IMR-90 (cell line): ENCODE results near the gene ACVR1. TPM values are rescaled to one million over a fixed set of nuclear protein-coding genes. Genes with fewer than 3 reads are reported as not detected.

ENCODE experiments used
- ATAC-seq: fragments of 200-7000 bp; cut with Tn5 transposase; 2 replicates; pipeline ENCODE4 v1.9.1; 2020; ENCODE audit warnings: low read depth, mild to moderate bottlenecking, moderate library complexity
- BruUV-seq: library from RNA; stranded (reverse); fragments of 400-500 nt; replicated peaks from 2 replicates; lab custom pipeline; 2021; lab: Mats Ljungman, UMichigan
- CTCF ChIA-PET: fragments of 300-600 bp; formaldehyde crosslinking; extraction: SDS; loops from one replicate; lab custom pipeline; 2021; ENCODE audit warnings: antibody characterized with exemption; lab: Yijun Ruan, JAX
- POLR2A ChIA-PET: fragments of 300-600 bp; sonication (Branson Sonifier 250); formaldehyde crosslinking; loops from one replicate; lab custom pipeline; 2022; ENCODE audit warnings: antibody characterized with exemption; ENCODE audit not compliant: unreplicated experiment; lab: Charles Lee
- DNase-seq: peaks from one replicate; pipeline ENCODE4 v3.0.0; 2013
- H2AFZ ChIP-seq: replicated peaks from 2 replicates; pipeline ENCODE3; 2013; ENCODE audit warnings: low read length, mild to moderate bottlenecking; ENCODE audit not compliant: poor library complexity
- H2AK5ac ChIP-seq: 2 replicates; pipeline ENCODE4 v1.6.1; 2013; ENCODE audit warnings: low read depth, low read length, inconsistent platforms
- H2AK9ac ChIP-seq: replicated peaks from 2 replicates; pipeline ENCODE3; 2013; ENCODE audit warnings: mild to moderate bottlenecking, low read depth, low read length, moderate library complexity; ENCODE audit not compliant: poor library complexity
- H2BK120ac ChIP-seq: 2 replicates; pipeline ENCODE4 v1.6.1; 2013; ENCODE audit warnings: low read depth, low read length, inconsistent platforms
- H2BK15ac ChIP-seq: 3 replicates; pipeline ENCODE4 v1.6.1; 2013; ENCODE audit warnings: low read depth, low read length, inconsistent platforms
- H2BK20ac ChIP-seq: 2 replicates; pipeline ENCODE4 v1.6.1; 2013; ENCODE audit warnings: low read depth, mild to moderate bottlenecking, inconsistent platforms, low read length, moderate library complexity
- H2BK5ac ChIP-seq: 2 replicates; pipeline ENCODE4 v1.6.1; 2013; ENCODE audit warnings: mild to moderate bottlenecking, low read depth, low read length, inconsistent platforms; ENCODE audit not compliant: poor library complexity, severe bottlenecking
- H3K14ac ChIP-seq: replicated peaks from 2 replicates; pipeline ENCODE4 v1.6.1; 2013; ENCODE audit warnings: low read depth, low read length, inconsistent platforms
- H3K18ac ChIP-seq: 2 replicates; pipeline ENCODE4 v1.6.1; 2013; ENCODE audit warnings: low read depth, low read length, control low read depth
- H3K23ac ChIP-seq: 2 replicates; pipeline ENCODE4 v1.6.1; 2013; ENCODE audit warnings: low read depth, low read length, inconsistent platforms
- H3K27ac ChIP-seq: 2 replicates; pipeline ENCODE4 v1.5.1; 2013; ENCODE audit warnings: mild to moderate bottlenecking, control low read depth, low read length; ENCODE audit not compliant: insufficient read depth
- H3K27me3 ChIP-seq: 2 replicates; pipeline ENCODE4 v1.6.1; 2013; ENCODE audit warnings: low read length; ENCODE audit not compliant: control insufficient read depth, insufficient read depth
- H3K36me3 ChIP-seq: 2 replicates; pipeline ENCODE4 v1.6.1; 2013; ENCODE audit warnings: low read length, mixed read lengths; ENCODE audit not compliant: control insufficient read depth, insufficient read depth
- H3K4ac ChIP-seq: 2 replicates; pipeline ENCODE4 v1.6.1; 2013; ENCODE audit warnings: low read depth, low read length, inconsistent platforms
- H3K4me1 ChIP-seq: 2 replicates; pipeline ENCODE4 v1.6.1; 2013; ENCODE audit warnings: low read length, mixed read lengths; ENCODE audit not compliant: control insufficient read depth, insufficient read depth
- H3K4me2 ChIP-seq: 2 replicates; pipeline ENCODE4 v1.6.1; 2013; ENCODE audit warnings: low read depth, mild to moderate bottlenecking, control low read depth, low read length, moderate library complexity
- H3K4me3 ChIP-seq: 2 replicates; pipeline ENCODE4 v1.5.1; 2013; ENCODE audit warnings: low read depth, mild to moderate bottlenecking, control low read depth, low read length, moderate library complexity; ENCODE audit not compliant: insufficient read depth
- H3K56ac ChIP-seq: 2 replicates; pipeline ENCODE4 v1.6.1; 2013; ENCODE audit warnings: low read length, inconsistent platforms; ENCODE audit not compliant: insufficient read depth; ENCODE audit errors: extremely low read depth
- H3K79me1 ChIP-seq, 2 experiments: 2 replicates each; pipeline ENCODE4 v1.6.1; 2013; ENCODE audit warnings: low read length in 2 of 2, inconsistent platforms in 1 of 2, low read depth in 1 of 2
- H3K9ac ChIP-seq: 2 replicates; pipeline ENCODE4 v1.6.1; 2013; ENCODE audit warnings: low read depth, low read length, control low read depth
- H3K9me1 ChIP-seq: 2 replicates; pipeline ENCODE4 v1.6.1; 2013; ENCODE audit warnings: low read length, inconsistent platforms; ENCODE audit not compliant: insufficient read depth
- H3K9me3 ChIP-seq: 2 replicates; pipeline ENCODE4 v1.6.1; 2013; ENCODE audit warnings: low read length; ENCODE audit not compliant: control insufficient read depth, insufficient read depth
- H4K20me1 ChIP-seq: 2 replicates; pipeline ENCODE4 v1.6.1; 2013; ENCODE audit warnings: low read length, inconsistent platforms; ENCODE audit not compliant: insufficient read depth
- H4K5ac ChIP-seq: 2 replicates; pipeline ENCODE4 v1.6.1; 2013; ENCODE audit warnings: mild to moderate bottlenecking, low read depth, low read length, control low read depth
- H4K8ac ChIP-seq, 2 experiments: 2 replicates each; pipeline ENCODE4 v1.6.1; 2013; ENCODE audit warnings: low read depth in 2 of 2, low read length in 2 of 2, control low read depth in 1 of 2, inconsistent platforms in 1 of 2
- H4K91ac ChIP-seq: 2 replicates; pipeline ENCODE4 v1.6.1; 2013; ENCODE audit warnings: low read depth, low read length, inconsistent platforms; ENCODE audit not compliant: insufficient read depth
- BHLHE40 ChIP-seq: fragments of 150-350 bp; IDR thresholded peaks from 2 replicates; pipeline ENCODE4 v1.6.1; 2016; ENCODE audit warnings: mild to moderate bottlenecking, low read depth, low read length
- CEBPB ChIP-seq: IDR thresholded peaks from 2 replicates; pipeline ENCODE4 v1.6.1; 2012; ENCODE audit warnings: low read depth, low read length, improper control_type of control experiment
- CHD1 ChIP-seq: IDR thresholded peaks from 2 replicates; pipeline ENCODE4 v1.6.1; 2012; ENCODE audit warnings: low read depth, low read length, improper control_type of control experiment
- ELK1 ChIP-seq: fragments of 150-350 bp; IDR thresholded peaks from 2 replicates; pipeline ENCODE4 v1.6.1; 2016; ENCODE audit warnings: low read depth, mild to moderate bottlenecking, low read length, moderate library complexity, borderline replicate concordance
- MAZ ChIP-seq: IDR thresholded peaks from 2 replicates; pipeline ENCODE4 v1.6.1; 2012; ENCODE audit warnings: low read depth, mild to moderate bottlenecking, low read length, improper control_type of control experiment, moderate library complexity, borderline replicate concordance
- MXI1 ChIP-seq: IDR thresholded peaks from 2 replicates; pipeline ENCODE4 v1.6.1; 2012; ENCODE audit warnings: low read depth, mild to moderate bottlenecking, low read length, moderate library complexity, borderline replicate concordance
- POLR2A ChIP-seq: IDR thresholded peaks from 2 replicates; pipeline ENCODE4 v1.6.1; 2012; ENCODE audit warnings: mild to moderate bottlenecking, low read depth, low read length
- RAD21 ChIP-seq: IDR thresholded peaks from 2 replicates; pipeline ENCODE4 v1.6.1; 2012; ENCODE audit warnings: low read length, improper control_type of control experiment
- RCOR1 ChIP-seq: IDR thresholded peaks from 2 replicates; pipeline ENCODE4 v1.6.1; 2012; ENCODE audit warnings: mild to moderate bottlenecking, low read length, improper control_type of control experiment; ENCODE audit not compliant: insufficient replicate concordance
- RFX5 ChIP-seq: IDR thresholded peaks from 2 replicates; pipeline ENCODE4 v1.8.0; 2012; ENCODE audit warnings: low read depth, mild to moderate bottlenecking, low read length, moderate library complexity
- SMC3 ChIP-seq: fragments of 150-350 bp; IDR thresholded peaks from 2 replicates; pipeline ENCODE4 v1.6.1; 2016; ENCODE audit warnings: low read depth, mild to moderate bottlenecking, antibody characterized with exemption, low read length, moderate library complexity
- USF2 ChIP-seq: fragments of 150-350 bp; IDR thresholded peaks from 2 replicates; pipeline ENCODE4 v1.6.1; 2017; ENCODE audit warnings: mild to moderate bottlenecking, antibody characterized with exemption, low read length, low read depth
- WGBS, 2 experiments: methylation state at CpG; one replicate each; pipeline versions ENCODE4 v1.1.5 to v1.1.7; 2013; ENCODE audit warnings: missing lambda C conversion rate in 2 of 2; ENCODE audit not compliant: insufficient read length in 1 of 2; ENCODE audit errors: extremely low coverage in 2 of 2; 5-methylcytosine and 5-hydroxymethylcytosine counted together
- dilution Hi-C: fragments of 300-500 bp; cut with HindIII; formaldehyde crosslinking; loops from one replicate; pipeline ENCODE4 v1.14.3; 2018; ENCODE audit warnings: low sequenced_read_pairs; ENCODE audit not compliant: unreplicated experiment
- in situ Hi-C: fragments of 300-500 bp; cut with MboI; formaldehyde crosslinking; loops from 3 replicates; pipeline ENCODE4 v1.14.3; 2019; ENCODE audit warnings: low sequenced_read_pairs, inconsistent platforms, mixed read lengths
- intact Hi-C: fragments of 100-400 bp; cut with micrococcal nuclease; formaldehyde crosslinking; loops from 2 replicates; pipeline ENCODE4 v1.10.0; 2022
- polyA plus RNA-seq, 3 experiments: library from polyadenylated mRNA; depleted of rRNA; stranded (reverse); fragments of >200 nt; gene quantifications; 2 replicates each; pipeline ENCODE4 v1.2.3, GENCODE V29; 2012; ENCODE audit warnings: low replicate concordance in 1 of 3
- total RNA-seq: library from RNA; depleted of rRNA; stranded (reverse); fragments of >200 nt; gene quantifications from 2 replicates; pipeline ENCODE4 v1.2.3, GENCODE V29; 2012

The ACVR1 gene
- total and polyA plus RNA-seq, 2 of the 4 experiments (the other 2 are of a cell fraction) = 21.1 to 40.8 TPM

GRCh38 chr2:157779794-157780193 lies 96.3 kb downstream of the ACVR1 start:
- Histone ChIP-seq H3K4ac (no peak overlapping the region), H3K9ac (no peak overlapping the region), H3K79me1 (peaks cover 13 to 21% of the 10 kb centered on the region in 2 experiments), H4K91ac (no peak overlapping the region), H3K4me3 (no peak overlapping the region), H4K20me1 (peaks cover 11% of the 10 kb centered on the region; the same call in 1 of the 2 replicates), H3K27ac (no peak overlapping the region), H3K9me3 (no peaks in the 10 kb centered on the region), H3K4me2 (no peak overlapping the region), H3K23ac (no peak overlapping the region), H4K5ac (no peak overlapping the region), H2BK120ac (no peak overlapping the region), H2AK9ac (no peak overlapping the region), H3K27me3 (no peaks in the 10 kb centered on the region), H4K8ac (no peak overlapping the region), H2BK20ac (no peak overlapping the region), H3K4me1 (peaks cover 5% of the 10 kb centered on the region), H3K56ac (no peak overlapping the region), H3K9me1 (peaks cover 5% of the 10 kb centered on the region), H3K36me3 (peaks cover 17% of the 10 kb centered on the region), H2BK15ac (no peak overlapping the region), H3K18ac (no peak overlapping the region), H2BK5ac (no peak overlapping the region), H2AFZ (no peak overlapping the region), H2AK5ac (no peak overlapping the region), H3K14ac (no peak overlapping the region)
- ChIA-PET CTCF (interaction anchor here (1.2 kb wide), 1 partner anchor 244 kb away, joined by 3 read pairs; no protein-coding TSS in a partner anchor), POLR2A (no interaction called here)
- ATAC-seq (no peak), DNase-seq (no peak)
- intact Hi-C loops (loop anchor here (10.0 kb wide), 1 partner anchor 675 kb away; the partner anchor contains the start of genes CCDC148 and PKP4), dilution Hi-C loops (no loop called here), in situ Hi-C loops (loop anchor here (5.0 kb wide), 1 partner anchor 228 kb away; no protein-coding TSS in a partner anchor)
- no TSS peak for BruUV-seq
- no CpG with 5 or more reads among the region's 2 CpGs for WGBS, 2 experiments
- TF ChIP-seq BHLHE40 = no peak
- TF ChIP-seq CEBPB = no peak
- TF ChIP-seq RAD21 = no peak
- no peak for TF ChIP-seq MXI1
- TF ChIP-seq MAZ = no peak
- TF ChIP-seq RFX5 = no peak
- TF ChIP-seq SMC3 = no peak
- TF ChIP-seq RCOR1 = no peak
- no peak for TF ChIP-seq ELK1
- no peak for TF ChIP-seq CHD1
- no peak for TF ChIP-seq POLR2A
- no peak for TF ChIP-seq USF2
